ENCODE data around the gene NLGN1. TPM values are rescaled to one million over a fixed set of nuclear protein-coding genes. Genes with fewer than 3 reads are reported as not detected.
"Not testable (repeated sequence)": the region's sequence is repeated elsewhere in the genome, so short reads cannot be mapped to it uniquely, and the experiment has no call there.

NLGN1 gene
- polyA plus RNA-seq, 2 of the 4 experiments (the other 2 are of a cell fraction) = not detected

DNA sequence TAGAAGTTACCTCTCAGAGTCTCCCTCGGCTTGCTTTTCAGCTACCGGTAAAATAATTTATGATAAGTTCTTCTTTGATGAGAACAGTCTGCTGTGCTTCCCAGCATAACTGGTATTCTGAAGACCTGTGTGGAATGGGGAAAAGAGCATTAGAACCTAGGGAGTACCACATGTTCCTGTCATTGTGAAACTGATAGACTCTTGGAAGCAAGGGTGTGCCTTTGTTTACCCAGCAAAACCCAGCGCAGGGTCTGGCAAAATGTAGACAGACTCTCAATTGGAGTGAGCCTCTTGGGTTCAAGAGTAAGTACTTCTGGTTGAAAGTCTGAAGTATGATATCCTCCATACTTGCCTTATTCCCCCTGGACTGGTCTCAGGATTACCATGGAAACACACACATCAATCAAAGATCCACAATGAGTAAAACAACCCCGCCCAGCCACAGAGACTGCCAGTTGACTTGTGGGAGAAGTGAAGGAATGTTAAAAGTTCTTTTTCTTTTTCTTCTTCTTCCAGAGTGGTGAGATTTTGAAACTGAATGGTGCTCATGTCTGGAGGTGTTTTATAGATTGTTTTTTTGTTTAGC lies 809.2 kb downstream of the NLGN1 start (continued):
- TF ChIP-seq, protein P1, sequence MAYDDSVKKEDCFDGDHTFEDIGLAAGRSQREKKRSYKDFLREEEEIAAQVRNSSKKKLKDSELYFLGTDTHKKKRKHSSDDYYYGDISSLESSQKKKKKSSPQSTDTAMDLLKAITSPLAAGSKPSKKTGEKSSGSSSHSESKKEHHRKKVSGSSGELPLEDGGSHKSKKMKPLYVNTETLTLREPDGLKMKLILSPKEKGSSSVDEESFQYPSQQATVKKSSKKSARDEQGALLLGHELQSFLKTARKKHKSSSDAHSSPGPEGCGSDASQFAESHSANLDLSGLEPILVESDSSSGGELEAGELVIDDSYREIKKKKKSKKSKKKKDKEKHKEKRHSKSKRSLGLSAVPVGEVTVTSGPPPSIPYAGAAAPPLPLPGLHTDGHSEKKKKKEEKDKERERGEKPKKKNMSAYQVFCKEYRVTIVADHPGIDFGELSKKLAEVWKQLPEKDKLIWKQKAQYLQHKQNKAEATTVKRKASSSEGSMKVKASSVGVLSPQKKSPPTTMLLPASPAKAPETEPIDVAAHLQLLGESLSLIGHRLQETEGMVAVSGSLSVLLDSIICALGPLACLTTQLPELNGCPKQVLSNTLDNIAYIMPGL (CRISPR knock-in tag; IDR thresholded peaks at IDR 0.05; ENCODE audit: borderline replicate concordance) = no peak
- TF ChIP-seq ZSCAN20 (CRISPR knock-in tag; IDR thresholded peaks at IDR 0.05) (no peak), MAZ (IDR thresholded peaks at IDR 0.05; ENCODE audit: borderline replicate concordance, low read depth, low read length) (no peak), KDM1A (IDR thresholded peaks at IDR 0.05; ENCODE audit: low read depth) (no peak)

GRCh38 chr3:174208161-174208560 lies 810.6 kb downstream of the NLGN1 start:
- Histone ChIP-seq H3K4me2 (no peak overlapping the region), H3K9me3 (no peaks in the 10 kb centered on the region), H3K4me1 (no peaks in the 10 kb centered on the region), H3K4me3 (no peak overlapping the region), H3K27ac (no peak overlapping the region)
- no peak for DNase-seq (ENCODE audit: low read depth in 1 of 2, low spot score in 1 of 2)
- WGBS (ENCODE audit: missing lambda C conversion rate) = 51% methylated on average over 2 of the region's 2 CpGs
- ATAC-seq = no peak
- CTCF ChIA-PET = no interaction called here
- no peak for FAIRE-seq
- POLR2A ChIA-PET = no interaction called here
- TF ChIP-seq RAD21 (conservative IDR thresholded peaks at IDR 0.05 in 1 of 2, IDR thresholded peaks at IDR 0.05 in 1 of 2) (no peak), FOXS1 (CRISPR knock-in tag; IDR thresholded peaks at IDR 0.05) (no peak), RFX5 (IDR thresholded peaks at IDR 0.05) (no peak), CHD2 (IDR thresholded peaks at IDR 0.05; ENCODE audit: low read length, partially characterized antibody) (no peak), CEBPB (IDR thresholded peaks at IDR 0.05) (no peak), HDAC2 (IDR thresholded peaks at IDR 0.05) (no peak), BCL3 (IDR thresholded peaks at IDR 0.05) (no peak)
- TF ChIP-seq, protein P2, sequence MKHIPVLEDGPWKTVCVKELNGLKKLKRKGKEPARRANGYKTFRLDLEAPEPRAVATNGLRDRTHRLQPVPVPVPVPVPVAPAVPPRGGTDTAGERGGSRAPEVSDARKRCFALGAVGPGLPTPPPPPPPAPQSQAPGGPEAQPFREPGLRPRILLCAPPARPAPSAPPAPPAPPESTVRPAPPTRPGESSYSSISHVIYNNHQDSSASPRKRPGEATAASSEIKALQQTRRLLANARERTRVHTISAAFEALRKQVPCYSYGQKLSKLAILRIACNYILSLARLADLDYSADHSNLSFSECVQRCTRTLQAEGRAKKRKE (CRISPR knock-in tag; IDR thresholded peaks at IDR 0.05; ENCODE audit: low read depth) = no peak

- H3K9me3 ChIP-seq; H3K4me3 ChIP-seq; H3K27ac ChIP-seq; CTCF ChIA-PET; POLR2A ChIA-PET; ATAC-seq; FAIRE-seq; H3K4me2 ChIP-seq; DNase-seq (ENCODE audit: low read depth in 1 of 2, low spot score in 1 of 2); H3K4me1 ChIP-seq: not testable (repeated sequence)
- WGBS (ENCODE audit: missing lambda C conversion rate) = no CpG with 5 or more reads among the region's 24 CpGs
These were observed 814.4 kb downstream of the NLGN1 start for GRCh38 chr3:174211896-174212295.

DNA sequence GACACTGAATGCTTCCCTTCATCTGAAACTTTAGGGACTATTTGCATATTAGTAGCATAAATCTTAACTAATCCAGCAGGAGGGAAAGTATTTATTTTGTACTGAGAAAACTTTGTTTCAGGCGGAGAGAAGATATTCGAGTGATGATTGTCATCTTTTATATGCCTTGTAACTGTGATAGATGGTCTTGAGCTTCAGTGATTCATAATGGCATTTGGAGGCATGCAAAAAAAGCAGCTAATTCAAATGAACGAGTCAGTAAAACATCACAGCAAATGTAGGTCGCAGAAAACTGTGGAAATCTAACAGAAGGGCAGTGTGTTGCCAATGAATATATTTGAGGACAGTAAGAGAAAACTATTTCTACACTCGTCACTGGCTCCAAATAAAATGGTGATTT lies 817.9 kb downstream of the NLGN1 start:
- Histone ChIP-seq H3K9me3 (no peaks in the 10 kb centered on the region), H3K4me1 (no peaks in the 10 kb centered on the region), H3K4me3 (no peak overlapping the region), H3K27ac (no peak overlapping the region), H3K4me2 (no peak overlapping the region)
- no peak for DNase-seq (ENCODE audit: low read depth in 1 of 2, low spot score in 1 of 2)
- ATAC-seq = no peak
- POLR2A ChIA-PET = no interaction called here
- CTCF ChIA-PET = no interaction called here
- no peak for TF ChIP-seq ESRRA (IDR thresholded peaks at IDR 0.05; ENCODE audit: borderline replicate concordance, low read length)
- TF ChIP-seq JUNB (IDR thresholded peaks at IDR 0.05) = no peak
- TF ChIP-seq HOXA7 (CRISPR knock-in tag; IDR thresholded peaks at IDR 0.05) = no peak
- no peak for TF ChIP-seq KDM5A (IDR thresholded peaks at IDR 0.05)
- no peak for TF ChIP-seq SREBF2 (IDR thresholded peaks at IDR 0.05)
- TF ChIP-seq KDM1A (IDR thresholded peaks at IDR 0.05; ENCODE audit: low read depth) = no peak
- WGBS (ENCODE audit: missing lambda C conversion rate) = 15% methylated on average over 5 of the region's 5 CpGs
- FAIRE-seq = no peak
